ENCODE measurements around the gene RAMP1.

RAMP1 gene

GRCh38 chr2:237818066-237818473 lies 41.4 kb upstream of the RAMP1 start:
- H3K36me3 ChIP-seq (ENCODE audit: low read length), result no peaks in the 10 kb centered on the region
- H3K27ac ChIP-seq (ENCODE audit: low read depth, low read length), result no peak overlapping the region
- no peaks in the 10 kb centered on the region for H3K79me2 ChIP-seq (ENCODE audit: insufficient read depth, low read length)
- H3K9me2 ChIP-seq (replicated peaks; ENCODE audit: insufficient read depth, low read length), result no peaks in the 10 kb centered on the region
- no peak overlapping the region for H3K4me3 ChIP-seq (ENCODE audit: insufficient read depth, low read length, poor library complexity, severe bottlenecking)
- H3K9me3 ChIP-seq (ENCODE audit: insufficient read depth, low read length), result no peaks in the 10 kb centered on the region
- H3K27me3 ChIP-seq (ENCODE audit: low read length), result no peaks in the 10 kb centered on the region
- TF ChIP-seq, protein P1, sequence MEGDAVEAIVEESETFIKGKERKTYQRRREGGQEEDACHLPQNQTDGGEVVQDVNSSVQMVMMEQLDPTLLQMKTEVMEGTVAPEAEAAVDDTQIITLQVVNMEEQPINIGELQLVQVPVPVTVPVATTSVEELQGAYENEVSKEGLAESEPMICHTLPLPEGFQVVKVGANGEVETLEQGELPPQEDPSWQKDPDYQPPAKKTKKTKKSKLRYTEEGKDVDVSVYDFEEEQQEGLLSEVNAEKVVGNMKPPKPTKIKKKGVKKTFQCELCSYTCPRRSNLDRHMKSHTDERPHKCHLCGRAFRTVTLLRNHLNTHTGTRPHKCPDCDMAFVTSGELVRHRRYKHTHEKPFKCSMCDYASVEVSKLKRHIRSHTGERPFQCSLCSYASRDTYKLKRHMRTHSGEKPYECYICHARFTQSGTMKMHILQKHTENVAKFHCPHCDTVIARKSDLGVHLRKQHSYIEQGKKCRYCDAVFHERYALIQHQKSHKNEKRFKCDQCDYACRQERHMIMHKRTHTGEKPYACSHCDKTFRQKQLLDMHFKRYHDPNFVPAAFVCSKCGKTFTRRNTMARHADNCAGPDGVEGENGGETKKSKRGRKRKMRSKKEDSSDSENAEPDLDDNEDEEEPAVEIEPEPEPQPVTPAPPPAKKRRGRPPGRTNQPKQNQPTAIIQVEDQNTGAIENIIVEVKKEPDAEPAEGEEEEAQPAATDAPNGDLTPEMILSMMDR (IDR thresholded peaks at IDR 0.05; ENCODE audit: insufficient read depth, low read length, poor library complexity, severe bottlenecking), result no peak
- no peak for TF ChIP-seq EZH2phosphoT487 (conservative IDR thresholded peaks at IDR 0.05; ENCODE audit: low read length)
- no peaks in the 10 kb centered on the region for H4K20me1 ChIP-seq (ENCODE audit: low read depth, low read length)
- no peak overlapping the region for H2AFZ ChIP-seq (ENCODE audit: low read depth, low read length, severe bottlenecking)
- H3K4me2 ChIP-seq (ENCODE audit: low read depth, low read length, poor library complexity, severe bottlenecking), result no peak overlapping the region
- no peaks in the 10 kb centered on the region for H3F3A ChIP-seq (ENCODE audit: insufficient read depth)
- H3K9ac ChIP-seq (ENCODE audit: low read length), result no peak overlapping the region

DNA sequence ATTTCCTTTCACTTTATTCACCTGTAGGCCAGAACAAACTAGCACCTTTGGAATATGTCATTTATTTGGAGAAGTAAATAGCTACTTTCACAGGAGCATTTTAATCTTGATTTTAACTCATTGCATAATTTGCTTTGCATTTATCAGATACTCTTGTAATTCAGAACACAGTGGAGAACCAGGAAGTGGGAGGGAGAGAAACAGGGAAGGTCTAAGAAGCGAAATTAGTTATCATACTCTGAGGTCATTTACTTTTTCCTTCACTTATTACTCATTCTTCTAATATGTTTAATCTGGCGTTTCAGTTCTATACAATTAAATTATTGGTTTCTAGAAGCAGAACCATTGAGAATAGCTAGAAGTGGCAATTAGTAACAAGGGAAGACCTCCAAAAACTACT lies 40.2 kb upstream of the RAMP1 start:
- H3F3A ChIP-seq (ENCODE audit: insufficient read depth), result no peaks in the 10 kb centered on the region
- H3K9me2 ChIP-seq (replicated peaks; ENCODE audit: insufficient read depth, low read length), result no peaks in the 10 kb centered on the region
- H3K9ac ChIP-seq (ENCODE audit: low read length), result no peak overlapping the region
- no peaks in the 10 kb centered on the region for H3K79me2 ChIP-seq (ENCODE audit: insufficient read depth, low read length)
- H3K27ac ChIP-seq (ENCODE audit: low read depth, low read length), result no peak overlapping the region
- no peaks in the 10 kb centered on the region for H3K27me3 ChIP-seq (ENCODE audit: low read length)
- H2AFZ ChIP-seq (ENCODE audit: low read depth, low read length, severe bottlenecking), result no peak overlapping the region
- H3K4me2 ChIP-seq (ENCODE audit: low read depth, low read length, poor library complexity, severe bottlenecking), result no peak overlapping the region
- no peaks in the 10 kb centered on the region for H4K20me1 ChIP-seq (ENCODE audit: low read depth, low read length)
- H3K4me3 ChIP-seq (ENCODE audit: insufficient read depth, low read length, poor library complexity, severe bottlenecking), result no peak overlapping the region
- no peaks in the 10 kb centered on the region for H3K36me3 ChIP-seq (ENCODE audit: low read length)
- TF ChIP-seq, protein P1 (IDR thresholded peaks at IDR 0.05; ENCODE audit: insufficient read depth, low read length, poor library complexity, severe bottlenecking), result no peak
- no peak for TF ChIP-seq EZH2phosphoT487 (conservative IDR thresholded peaks at IDR 0.05; ENCODE audit: low read length)
- no peaks in the 10 kb centered on the region for H3K9me3 ChIP-seq (ENCODE audit: insufficient read depth, low read length)

DNA sequence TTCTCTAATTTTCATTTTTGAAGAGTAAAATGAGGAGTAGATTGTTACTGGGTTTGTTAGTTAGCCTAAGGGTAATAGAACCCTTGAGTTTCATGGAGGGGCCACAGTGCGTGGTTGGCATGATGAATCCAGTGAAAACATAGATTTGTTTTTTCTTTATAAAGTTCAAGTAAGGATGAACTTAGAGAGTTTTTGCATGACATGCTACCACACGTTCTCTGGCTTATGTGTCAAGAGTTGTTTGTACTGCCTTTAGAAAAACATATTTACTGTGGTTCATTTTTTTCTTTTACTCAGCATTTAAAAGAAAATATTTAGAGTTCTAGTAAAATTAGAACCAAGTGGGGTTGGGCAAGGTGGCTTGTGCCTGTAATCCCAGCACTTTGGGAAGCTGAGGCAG lies 39.0 kb upstream of the RAMP1 start:
- no peak for TF ChIP-seq EZH2phosphoT487 (conservative IDR thresholded peaks at IDR 0.05; ENCODE audit: low read length)
- TF ChIP-seq, protein P1 (IDR thresholded peaks at IDR 0.05; ENCODE audit: insufficient read depth, low read length, poor library complexity, severe bottlenecking), result no peak

More for the DNA sequence above, 39.0 kb upstream of the RAMP1 start:
- H4K20me1 ChIP-seq (ENCODE audit: low read depth, low read length), result no peaks in the 10 kb centered on the region
- H3F3A ChIP-seq (ENCODE audit: insufficient read depth), result no peaks in the 10 kb centered on the region
- H3K9ac ChIP-seq (ENCODE audit: low read length), result no peak overlapping the region
- no peak overlapping the region for H3K4me3 ChIP-seq (ENCODE audit: insufficient read depth, low read length, poor library complexity, severe bottlenecking)
- H3K27ac ChIP-seq (ENCODE audit: low read depth, low read length), result no peak overlapping the region
- no peaks in the 10 kb centered on the region for H3K9me3 ChIP-seq (ENCODE audit: insufficient read depth, low read length)
- H2AFZ ChIP-seq (ENCODE audit: low read depth, low read length, severe bottlenecking), result no peak overlapping the region
- no peak overlapping the region for H3K4me2 ChIP-seq (ENCODE audit: low read depth, low read length, poor library complexity, severe bottlenecking)
- H3K9me2 ChIP-seq (replicated peaks; ENCODE audit: insufficient read depth, low read length), result no peaks in the 10 kb centered on the region
- H3K27me3 ChIP-seq (ENCODE audit: low read length), result no peaks in the 10 kb centered on the region
- H3K36me3 ChIP-seq (ENCODE audit: low read length), result no peaks in the 10 kb centered on the region
- H3K79me2 ChIP-seq (ENCODE audit: insufficient read depth, low read length), result no peaks in the 10 kb centered on the region

All from SU-DHL-6 (cell line).